ENCODE results near the gene CMTR2.

GRCh38 chr16:71296584-71297340 is 7.6 kb upstream of the CMTR2 start:
- TF ChIP-seq EZH2phosphoT487 (IDR thresholded peaks at IDR 0.05; ENCODE audit: insufficient read depth, low read depth) (no peak), EZH2 (IDR thresholded peaks at IDR 0.05; ENCODE audit: insufficient read depth, poor library complexity, severe bottlenecking) (no peak)
